ENCODE results near the gene SPSB2. TPM values are rescaled to one million over a fixed set of nuclear protein-coding genes. Genes with fewer than 3 reads are reported as not detected.

Gene SPSB2
- polyA plus RNA-seq, 1 of the 3 experiments (the other 2 are of a cell fraction) = 16.9 TPM

DNA sequence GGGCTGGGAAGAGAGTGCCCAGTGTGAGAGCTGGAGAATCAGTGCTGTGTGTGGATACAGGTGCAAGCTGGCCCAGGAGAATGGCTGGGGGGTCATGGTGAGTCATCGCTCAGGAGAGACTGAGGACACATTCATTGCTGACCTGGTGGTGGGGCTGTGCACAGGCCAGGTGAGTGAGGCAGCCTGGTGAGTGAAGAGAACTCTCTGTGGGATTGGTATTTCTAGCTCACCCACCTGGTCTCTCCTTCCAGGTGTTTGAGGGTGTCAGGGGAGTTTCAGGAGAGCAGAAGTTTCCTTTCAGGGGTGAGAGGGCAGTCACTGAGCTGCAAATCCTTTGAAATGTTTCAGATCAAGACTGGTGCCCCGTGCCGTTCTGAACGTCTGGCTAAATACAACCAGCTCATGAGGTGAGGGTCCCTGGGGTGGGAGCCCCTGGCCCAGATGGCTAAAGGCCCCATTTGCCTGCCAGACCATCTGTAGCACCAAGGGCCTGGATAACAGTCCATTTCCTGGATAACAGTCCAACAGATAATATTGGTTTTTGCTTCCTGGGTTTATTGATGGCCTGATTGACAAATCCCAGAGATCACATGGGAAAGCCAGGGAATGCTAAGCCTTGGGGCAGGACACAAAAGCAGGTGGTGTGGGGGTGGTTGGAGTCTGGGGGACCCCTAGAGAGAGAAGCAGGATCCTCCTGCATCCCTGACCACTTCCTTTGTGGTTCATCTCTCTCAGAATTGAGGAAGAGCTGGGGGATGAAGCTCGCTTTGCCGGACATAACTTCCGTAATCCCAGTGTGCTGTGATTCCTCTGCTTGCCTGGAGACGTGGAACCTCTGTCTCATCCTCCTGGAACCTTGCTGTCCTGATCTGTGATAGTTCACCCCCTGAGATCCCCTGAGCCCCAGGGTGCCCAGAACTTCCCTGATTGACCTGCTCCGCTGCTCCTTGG, 49.2 kb upstream of the SPSB2 start:
- no peaks in the 10 kb centered on the region for H3K27me3 ChIP-seq (ENCODE audit: insufficient read depth)
- ChIA-PET CTCF (interaction anchor here (1.1 to 8.2 kb wide), 6 partner anchors 15 to 171 kb away, joined by 3 to 134 read pairs (median 11); partner anchors contain the start of genes C12orf57, C1R, RNU7-1 and SPSB2), POLR2A (interaction anchor here (0.9 to 1.4 kb wide), 4 partner anchors 10 to 39 kb away, joined by 3 to 5 read pairs (median 3); no protein-coding TSS in a partner anchor)
- no peak overlapping the region for H3K4me2 ChIP-seq
- no peaks in the 10 kb centered on the region for H3K9me3 ChIP-seq
- H3K4me1 ChIP-seq (ENCODE audit: control insufficient read depth in 1 of 2, insufficient read depth in 2 of 2, low read depth in 1 of 2, low read length in 1 of 2) = peaks cover 26% of the 10 kb centered on the region in 2 experiments; a peak in 3 of 4 replicates
- peaks cover 6 to 7% of the 10 kb centered on the region in 2 experiments for H3K36me3 ChIP-seq (replicated peaks in 1 of 2; ENCODE audit: control insufficient read depth in 1 of 2, insufficient read depth in 2 of 2, low read length in 1 of 2)
- 91% methylated on average over 9 of the region's 9 CpGs for WGBS (ENCODE audit: low lambda C conversion rate)
- H3K79me2 ChIP-seq (ENCODE audit: insufficient read depth) = peaks cover 11% of the 10 kb centered on the region
- H3F3A ChIP-seq (replicated peaks; ENCODE audit: insufficient read depth) = peaks cover 30% of the 10 kb centered on the region
- H3K27ac ChIP-seq (ENCODE audit: low read depth in 2 of 2, low read length in 1 of 2) = no peak overlapping the region
- no peak for DNase-seq
- no peaks in the 10 kb centered on the region for H3K9me2 ChIP-seq
- no peak overlapping the region for H2AFZ ChIP-seq (ENCODE audit: low read depth)
- TF ChIP-seq RFX5 (IDR thresholded peaks at IDR 0.05; ENCODE audit: low read length) (no peak), EZH2phosphoT487 (IDR thresholded peaks at IDR 0.05; ENCODE audit: borderline replicate concordance, low read depth) (no peak), SMC3 (IDR thresholded peaks at IDR 0.05; ENCODE audit: low read depth, low read length) (no peak), TAF1 (IDR thresholded peaks at IDR 0.05; ENCODE audit: borderline replicate concordance, low read depth, low read length) (no peak), RAD21 (IDR thresholded peaks at IDR 0.05; ENCODE audit: low read length) (no peak), RCOR1 (IDR thresholded peaks at IDR 0.05; ENCODE audit: low read length) (no peak), MXI1 (IDR thresholded peaks at IDR 0.05; ENCODE audit: low read depth, low read length) (no peak), EP300 (IDR thresholded peaks at IDR 0.05; ENCODE audit: borderline replicate concordance in 1 of 2, low read depth in 1 of 2, low read length in 1 of 2) (no peak), FOXM1 (IDR thresholded peaks at IDR 0.05; ENCODE audit: low read depth) (no peak), FOXJ3 (CRISPR knock-in tag; IDR thresholded peaks at IDR 0.05) (no peak), SIN3A (IDR thresholded peaks at IDR 0.05; ENCODE audit: borderline replicate concordance, low read depth, low read length) (no peak), GABPA (IDR thresholded peaks at IDR 0.05; ENCODE audit: low read depth) (no peak), JUND (IDR thresholded peaks at IDR 0.05) (no peak)
- TF ChIP-seq, protein P1, sequence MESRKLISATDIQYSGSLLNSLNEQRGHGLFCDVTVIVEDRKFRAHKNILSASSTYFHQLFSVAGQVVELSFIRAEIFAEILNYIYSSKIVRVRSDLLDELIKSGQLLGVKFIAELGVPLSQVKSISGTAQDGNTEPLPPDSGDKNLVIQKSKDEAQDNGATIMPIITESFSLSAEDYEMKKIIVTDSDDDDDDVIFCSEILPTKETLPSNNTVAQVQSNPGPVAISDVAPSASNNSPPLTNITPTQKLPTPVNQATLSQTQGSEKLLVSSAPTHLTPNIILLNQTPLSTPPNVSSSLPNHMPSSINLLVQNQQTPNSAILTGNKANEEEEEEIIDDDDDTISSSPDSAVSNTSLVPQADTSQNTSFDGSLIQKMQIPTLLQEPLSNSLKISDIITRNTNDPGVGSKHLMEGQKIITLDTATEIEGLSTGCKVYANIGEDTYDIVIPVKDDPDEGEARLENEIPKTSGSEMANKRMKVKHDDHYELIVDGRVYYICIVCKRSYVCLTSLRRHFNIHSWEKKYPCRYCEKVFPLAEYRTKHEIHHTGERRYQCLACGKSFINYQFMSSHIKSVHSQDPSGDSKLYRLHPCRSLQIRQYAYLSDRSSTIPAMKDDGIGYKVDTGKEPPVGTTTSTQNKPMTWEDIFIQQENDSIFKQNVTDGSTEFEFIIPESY (IDR thresholded peaks at IDR 0.05; ENCODE audit: borderline replicate concordance, low read depth) = no peak
- TF ChIP-seq, protein P2, sequence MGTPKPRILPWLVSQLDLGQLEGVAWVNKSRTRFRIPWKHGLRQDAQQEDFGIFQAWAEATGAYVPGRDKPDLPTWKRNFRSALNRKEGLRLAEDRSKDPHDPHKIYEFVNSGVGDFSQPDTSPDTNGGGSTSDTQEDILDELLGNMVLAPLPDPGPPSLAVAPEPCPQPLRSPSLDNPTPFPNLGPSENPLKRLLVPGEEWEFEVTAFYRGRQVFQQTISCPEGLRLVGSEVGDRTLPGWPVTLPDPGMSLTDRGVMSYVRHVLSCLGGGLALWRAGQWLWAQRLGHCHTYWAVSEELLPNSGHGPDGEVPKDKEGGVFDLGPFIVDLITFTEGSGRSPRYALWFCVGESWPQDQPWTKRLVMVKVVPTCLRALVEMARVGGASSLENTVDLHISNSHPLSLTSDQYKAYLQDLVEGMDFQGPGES (IDR thresholded peaks at IDR 0.05; ENCODE audit: low read depth, low read length) = no peak
- TF ChIP-seq, protein P3, sequence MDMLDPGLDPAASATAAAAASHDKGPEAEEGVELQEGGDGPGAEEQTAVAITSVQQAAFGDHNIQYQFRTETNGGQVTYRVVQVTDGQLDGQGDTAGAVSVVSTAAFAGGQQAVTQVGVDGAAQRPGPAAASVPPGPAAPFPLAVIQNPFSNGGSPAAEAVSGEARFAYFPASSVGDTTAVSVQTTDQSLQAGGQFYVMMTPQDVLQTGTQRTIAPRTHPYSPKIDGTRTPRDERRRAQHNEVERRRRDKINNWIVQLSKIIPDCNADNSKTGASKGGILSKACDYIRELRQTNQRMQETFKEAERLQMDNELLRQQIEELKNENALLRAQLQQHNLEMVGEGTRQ (IDR thresholded peaks at IDR 0.05; ENCODE audit: borderline replicate concordance, low read depth, low read length) = no peak
- TF ChIP-seq, protein P4, sequence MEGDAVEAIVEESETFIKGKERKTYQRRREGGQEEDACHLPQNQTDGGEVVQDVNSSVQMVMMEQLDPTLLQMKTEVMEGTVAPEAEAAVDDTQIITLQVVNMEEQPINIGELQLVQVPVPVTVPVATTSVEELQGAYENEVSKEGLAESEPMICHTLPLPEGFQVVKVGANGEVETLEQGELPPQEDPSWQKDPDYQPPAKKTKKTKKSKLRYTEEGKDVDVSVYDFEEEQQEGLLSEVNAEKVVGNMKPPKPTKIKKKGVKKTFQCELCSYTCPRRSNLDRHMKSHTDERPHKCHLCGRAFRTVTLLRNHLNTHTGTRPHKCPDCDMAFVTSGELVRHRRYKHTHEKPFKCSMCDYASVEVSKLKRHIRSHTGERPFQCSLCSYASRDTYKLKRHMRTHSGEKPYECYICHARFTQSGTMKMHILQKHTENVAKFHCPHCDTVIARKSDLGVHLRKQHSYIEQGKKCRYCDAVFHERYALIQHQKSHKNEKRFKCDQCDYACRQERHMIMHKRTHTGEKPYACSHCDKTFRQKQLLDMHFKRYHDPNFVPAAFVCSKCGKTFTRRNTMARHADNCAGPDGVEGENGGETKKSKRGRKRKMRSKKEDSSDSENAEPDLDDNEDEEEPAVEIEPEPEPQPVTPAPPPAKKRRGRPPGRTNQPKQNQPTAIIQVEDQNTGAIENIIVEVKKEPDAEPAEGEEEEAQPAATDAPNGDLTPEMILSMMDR (IDR thresholded peaks at IDR 0.05) = no peak
- TF ChIP-seq, protein P5, sequence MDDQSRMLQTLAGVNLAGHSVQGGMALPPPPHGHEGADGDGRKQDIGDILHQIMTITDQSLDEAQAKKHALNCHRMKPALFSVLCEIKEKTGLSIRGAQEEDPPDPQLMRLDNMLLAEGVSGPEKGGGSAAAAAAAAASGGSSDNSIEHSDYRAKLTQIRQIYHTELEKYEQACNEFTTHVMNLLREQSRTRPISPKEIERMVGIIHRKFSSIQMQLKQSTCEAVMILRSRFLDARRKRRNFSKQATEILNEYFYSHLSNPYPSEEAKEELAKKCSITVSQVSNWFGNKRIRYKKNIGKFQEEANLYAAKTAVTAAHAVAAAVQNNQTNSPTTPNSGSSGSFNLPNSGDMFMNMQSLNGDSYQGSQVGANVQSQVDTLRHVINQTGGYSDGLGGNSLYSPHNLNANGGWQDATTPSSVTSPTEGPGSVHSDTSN (IDR thresholded peaks at IDR 0.05) = no peak
- no peaks in the 10 kb centered on the region for H4K20me1 ChIP-seq (ENCODE audit: insufficient read depth)
- no peak overlapping the region for H3K9ac ChIP-seq
- no peak overlapping the region for H3K4me3 ChIP-seq (ENCODE audit: low read depth in 2 of 2, low read length in 1 of 2)

Measured in SK-N-SH (cell line).